Measurements from ENCODE around the gene BANP.
"Not testable (repeated sequence)": the region's sequence is repeated elsewhere in the genome, so short reads cannot be mapped to it uniquely, and the experiment has no call there.

The BANP gene

DNA sequence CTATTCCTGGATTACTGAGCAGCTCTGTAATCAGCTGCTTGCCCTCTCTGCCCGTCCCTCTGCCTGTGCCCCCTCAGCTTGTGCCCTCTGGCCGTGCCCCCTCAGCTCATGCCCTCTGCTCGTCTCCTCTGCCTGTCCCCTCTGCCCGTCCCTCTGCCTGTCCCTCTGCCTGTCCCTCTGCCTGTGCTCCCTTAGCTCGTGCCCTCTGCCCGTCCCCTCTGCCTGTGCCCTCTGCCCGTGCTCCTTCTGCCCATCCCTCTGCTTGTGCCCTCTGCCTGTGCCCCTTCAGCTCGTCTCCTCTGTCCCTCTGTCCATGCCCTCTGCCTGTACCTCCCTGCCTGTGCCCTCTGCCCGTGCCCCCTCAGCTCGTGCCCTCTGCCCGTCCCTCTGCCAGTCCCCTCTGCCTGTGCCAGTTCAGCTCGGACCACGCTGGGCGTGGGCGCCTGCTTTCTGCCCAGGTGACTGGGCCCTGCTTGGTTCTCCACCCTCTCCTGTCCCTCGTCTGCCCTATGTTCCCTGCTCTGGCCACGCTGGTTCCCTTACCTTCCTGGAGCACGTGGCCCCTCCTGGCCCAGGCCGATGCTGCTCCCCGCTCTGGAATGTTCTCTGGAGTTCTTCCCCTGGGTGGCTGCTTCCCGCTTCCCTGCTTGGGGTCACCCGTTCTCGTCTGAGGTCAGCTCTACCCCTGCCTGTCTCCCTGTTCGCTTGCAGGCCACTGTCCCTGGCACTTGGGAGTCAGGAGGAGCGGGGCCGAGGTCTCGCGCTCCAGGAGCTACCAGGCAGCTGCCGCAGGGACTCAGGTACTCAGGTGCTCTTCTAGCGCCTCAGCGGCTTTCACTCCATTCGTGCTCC is 63.9 kb downstream of the BANP start:
- DNase-seq (ENCODE audit: low read depth, low spot score), result no peak

DNA sequence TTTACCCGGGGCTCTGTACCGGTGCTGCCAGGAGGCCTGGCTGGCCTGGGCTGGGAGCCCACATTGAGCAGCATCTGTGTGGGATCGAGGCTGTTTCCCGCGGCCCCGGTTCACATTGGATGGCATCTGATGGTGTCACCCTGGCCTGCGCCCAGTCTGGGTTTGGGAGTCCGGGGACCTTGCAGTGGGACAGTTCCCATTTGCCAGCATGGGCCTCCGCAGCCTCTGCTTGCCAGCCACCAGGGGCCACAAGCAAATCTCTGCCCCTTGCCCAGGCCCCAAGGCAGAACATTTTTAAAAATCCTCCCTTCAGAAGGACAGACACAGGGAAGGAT is 64.5 kb downstream of the BANP start:
- DNase-seq (ENCODE audit: low read depth, low spot score), result no peak

DNA sequence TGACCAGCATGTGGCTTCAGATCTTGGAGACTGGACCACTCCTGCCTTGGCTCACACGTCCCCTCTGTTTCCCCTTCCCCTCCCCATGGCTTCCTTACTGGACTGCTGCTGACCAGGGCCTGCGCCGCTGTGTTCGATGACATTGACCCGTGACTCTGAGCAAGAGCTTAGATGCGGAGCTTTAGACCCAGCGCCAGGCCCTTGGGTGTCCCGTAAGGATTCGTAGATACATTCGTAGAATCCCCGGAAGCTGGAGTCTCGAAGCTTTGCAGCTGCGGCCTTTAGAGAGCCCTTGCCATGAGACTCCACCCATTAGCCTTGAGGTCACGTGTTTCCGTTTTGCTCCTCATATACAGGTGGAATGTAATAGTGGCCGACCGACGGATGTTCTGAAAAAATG is 65.2 kb downstream of the BANP start:
- not testable (repeated sequence) for DNase-seq (ENCODE audit: low read depth, low spot score)

DNA sequence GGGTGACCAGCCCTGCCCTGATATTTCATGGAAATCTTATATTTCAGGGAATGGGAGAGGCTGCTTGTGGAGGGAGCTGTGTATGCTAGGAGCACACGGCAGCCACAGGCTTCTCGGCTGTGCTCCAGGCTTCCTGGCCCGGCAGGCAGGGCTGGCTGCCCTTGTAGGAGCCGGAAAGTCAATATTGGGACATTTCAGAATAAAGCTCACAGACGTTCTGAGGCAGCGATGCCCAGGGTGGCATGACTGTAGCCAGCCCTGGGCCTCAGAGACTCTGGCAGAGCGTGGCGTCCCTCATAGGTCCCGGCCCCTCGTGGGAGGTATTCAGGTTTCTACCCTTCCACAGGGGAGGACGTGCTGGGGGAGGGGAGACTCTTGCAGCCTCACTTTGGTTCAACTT is 65.7 kb downstream of the BANP start:
- no peak for DNase-seq (ENCODE audit: low read depth, low spot score)

DNA sequence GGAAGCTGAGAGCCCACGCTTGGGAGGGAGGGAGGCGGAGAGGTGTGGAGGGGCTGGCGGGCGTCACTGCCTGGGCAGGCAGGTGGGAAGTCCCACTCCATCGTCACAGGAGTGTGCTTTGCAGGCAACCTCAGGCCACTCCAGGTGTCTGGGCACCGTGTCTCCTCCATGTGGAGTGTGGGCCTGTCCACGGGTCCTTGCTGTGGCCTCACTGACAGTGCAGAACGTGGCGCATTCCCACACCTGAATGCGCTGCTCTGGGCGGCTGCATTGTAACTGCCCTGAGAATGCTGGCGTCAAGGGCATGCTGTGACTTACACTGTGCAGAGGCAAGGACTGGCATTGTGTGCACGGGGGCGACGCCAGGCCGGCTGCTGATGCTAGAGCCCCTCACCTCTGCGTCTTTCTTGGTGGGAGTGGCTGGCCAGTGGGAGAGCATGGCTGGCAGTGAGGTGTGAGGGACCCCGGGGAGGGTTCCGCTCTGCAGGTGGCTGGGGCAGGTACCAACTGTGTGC is 66.4 kb downstream of the BANP start:
- DNase-seq (ENCODE audit: low read depth, low spot score), result no peak

DNA sequence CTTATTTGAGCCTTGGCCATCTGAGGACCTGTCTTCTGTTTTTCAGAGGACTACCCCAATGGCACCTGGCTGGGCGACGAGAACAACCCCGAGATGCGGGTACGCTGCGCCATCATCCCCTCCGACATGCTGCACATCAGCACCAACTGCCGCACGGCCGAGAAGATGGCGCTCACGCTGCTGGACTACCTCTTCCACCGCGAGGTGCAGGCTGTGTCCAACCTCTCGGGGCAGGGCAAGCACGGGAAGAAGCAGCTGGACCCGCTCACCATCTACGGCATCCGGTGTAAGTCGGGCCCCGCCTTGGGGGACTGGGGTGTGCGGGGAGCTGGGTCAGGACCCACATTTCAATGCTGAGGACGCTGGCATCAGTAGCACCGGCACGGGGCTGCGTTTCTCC is 67.1 kb downstream of the BANP start:
- DNase-seq (ENCODE audit: low read depth, low spot score), result not testable (repeated sequence)

DNA sequence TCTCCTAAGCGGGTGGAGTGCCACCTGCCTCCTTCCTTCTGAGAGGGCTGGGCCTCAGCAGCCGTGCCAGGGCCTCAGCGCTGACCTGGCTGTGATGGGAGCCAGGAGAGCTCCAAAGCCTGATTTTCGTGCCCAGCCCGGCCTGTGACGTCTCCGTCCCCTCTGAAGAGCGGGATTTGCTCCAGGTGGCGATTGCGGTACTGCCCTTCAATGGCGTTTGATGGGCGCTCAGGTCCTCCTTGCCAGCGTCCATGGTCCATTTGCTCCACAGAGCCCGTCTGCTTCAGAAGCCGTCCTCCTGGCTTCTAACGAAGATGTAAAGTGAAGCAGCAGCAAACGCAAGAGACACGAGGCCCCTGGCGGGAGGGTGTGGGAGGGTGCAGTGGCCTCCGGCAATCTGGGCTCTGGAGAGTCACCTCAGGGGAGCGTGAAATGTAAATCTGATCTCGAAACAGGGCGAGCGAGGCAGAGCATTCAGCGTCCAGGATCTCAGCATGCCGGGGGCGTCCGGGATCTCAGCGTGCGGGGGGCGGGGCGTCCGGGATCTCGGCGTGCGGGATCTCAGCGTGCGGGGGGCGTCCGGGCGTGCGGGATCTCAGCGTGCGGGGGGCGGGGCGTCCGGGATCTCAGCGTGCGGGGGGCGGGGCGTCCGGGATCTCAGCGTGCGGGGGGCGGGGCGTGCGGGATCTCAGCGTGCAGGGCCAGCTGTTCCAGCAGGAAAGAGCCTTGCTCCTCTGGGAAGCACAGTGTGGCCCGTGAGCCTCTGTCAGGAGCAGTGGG is 68.0 kb downstream of the BANP start:
- not testable (repeated sequence) for DNase-seq (ENCODE audit: low read depth, low spot score)

DNA sequence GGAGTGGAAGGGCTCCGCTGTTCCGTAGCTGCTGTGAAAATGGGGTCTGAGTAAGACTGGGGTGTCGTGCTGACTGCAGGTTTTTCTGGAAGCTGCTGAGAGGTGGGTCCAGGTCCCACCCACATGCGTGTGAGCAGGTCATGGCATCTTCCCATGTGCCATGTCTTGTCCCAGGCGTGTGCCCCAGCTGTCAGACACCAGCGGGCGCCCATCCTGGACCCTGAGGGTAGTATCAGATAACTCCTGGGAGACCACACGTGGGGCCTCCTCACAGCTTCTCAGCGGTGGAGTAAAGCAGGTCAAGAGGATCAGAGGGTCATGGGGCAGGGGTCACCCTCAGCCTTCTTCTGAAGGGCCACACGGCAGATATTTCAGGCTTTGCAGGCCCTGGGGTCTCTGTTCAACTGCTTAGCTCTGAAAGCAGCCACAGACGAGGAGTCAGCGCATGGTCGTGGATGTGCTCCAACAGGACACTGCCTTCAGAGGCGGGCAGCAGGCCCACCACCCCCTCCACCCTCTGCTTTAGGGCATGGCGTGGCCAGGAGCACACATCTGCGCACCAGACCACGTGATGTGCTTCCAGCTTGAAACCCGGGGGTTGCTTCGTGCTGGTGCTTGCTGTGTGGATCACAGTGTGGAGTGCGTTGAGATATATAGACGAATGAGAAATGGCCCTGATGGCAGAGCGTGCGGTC is 68.7 kb downstream of the BANP start:
- no peak for DNase-seq (ENCODE audit: low read depth, low spot score)

DNA sequence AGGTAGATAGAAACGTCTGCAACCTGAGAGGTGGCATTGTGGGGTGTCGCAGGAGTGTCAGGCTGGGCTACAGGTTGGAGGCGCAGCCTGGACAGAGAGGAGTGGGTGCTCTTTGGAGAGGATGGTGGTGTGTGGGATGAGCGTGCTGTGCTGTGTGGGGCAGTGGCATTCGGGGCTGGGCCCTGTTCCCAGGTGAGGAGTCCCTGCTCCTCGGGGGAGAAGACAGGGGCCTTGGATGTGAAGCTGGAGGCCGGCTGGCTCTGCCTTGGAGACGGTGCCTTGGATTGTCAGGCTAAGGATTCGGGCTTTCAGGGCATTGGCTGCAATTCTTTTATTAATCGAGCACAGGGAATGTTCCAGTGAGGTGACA is 69.3 kb downstream of the BANP start:
- DNase-seq (ENCODE audit: low read depth, low spot score), result no peak

DNA sequence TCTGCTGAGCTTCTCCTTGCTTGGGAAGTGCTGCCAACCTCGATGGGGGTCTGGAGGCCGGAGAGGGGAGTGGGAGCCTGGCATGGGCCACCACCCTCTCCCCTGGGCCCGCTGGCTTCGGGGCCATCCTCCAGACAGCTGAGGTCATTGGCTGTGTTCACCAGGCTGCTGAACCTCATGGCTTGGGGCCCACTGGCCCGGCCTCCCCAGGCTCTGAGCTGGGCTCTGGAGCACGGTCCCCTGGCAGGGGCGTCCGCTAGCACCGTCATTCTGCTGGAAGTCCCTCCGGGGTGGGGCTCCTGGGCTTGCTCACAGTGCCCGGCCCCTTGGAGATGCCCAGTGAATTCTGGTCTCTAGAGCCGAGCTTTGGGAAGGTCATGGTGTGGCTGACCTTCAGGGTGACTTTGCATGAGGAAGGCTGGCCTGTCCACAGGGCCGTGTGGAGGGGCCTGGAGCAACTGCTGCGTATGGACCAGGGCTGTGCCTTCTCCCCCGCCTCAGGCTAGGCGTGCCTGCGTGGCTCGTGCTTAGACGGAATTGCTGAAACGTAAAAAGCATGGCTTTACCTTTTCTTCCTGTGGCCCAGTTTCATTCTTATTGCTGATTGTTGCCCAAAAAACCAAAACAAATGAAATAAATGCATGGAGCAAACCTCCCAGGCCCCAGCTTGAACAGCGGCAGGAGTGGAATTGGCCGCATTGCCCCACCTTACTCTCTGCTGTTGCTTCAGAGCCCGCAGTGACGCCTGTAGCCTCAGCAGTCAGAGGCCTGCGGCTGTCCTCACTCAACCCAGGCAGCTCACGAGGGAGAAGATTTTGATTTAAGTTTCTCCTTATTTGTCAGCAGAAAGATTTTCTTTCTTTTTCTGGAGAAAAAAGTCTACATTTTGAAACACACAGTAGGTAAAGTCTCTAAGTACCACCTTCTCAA is 70.1 kb downstream of the BANP start:
- DNase-seq (ENCODE audit: low read depth, low spot score), result not testable (repeated sequence)

DNA sequence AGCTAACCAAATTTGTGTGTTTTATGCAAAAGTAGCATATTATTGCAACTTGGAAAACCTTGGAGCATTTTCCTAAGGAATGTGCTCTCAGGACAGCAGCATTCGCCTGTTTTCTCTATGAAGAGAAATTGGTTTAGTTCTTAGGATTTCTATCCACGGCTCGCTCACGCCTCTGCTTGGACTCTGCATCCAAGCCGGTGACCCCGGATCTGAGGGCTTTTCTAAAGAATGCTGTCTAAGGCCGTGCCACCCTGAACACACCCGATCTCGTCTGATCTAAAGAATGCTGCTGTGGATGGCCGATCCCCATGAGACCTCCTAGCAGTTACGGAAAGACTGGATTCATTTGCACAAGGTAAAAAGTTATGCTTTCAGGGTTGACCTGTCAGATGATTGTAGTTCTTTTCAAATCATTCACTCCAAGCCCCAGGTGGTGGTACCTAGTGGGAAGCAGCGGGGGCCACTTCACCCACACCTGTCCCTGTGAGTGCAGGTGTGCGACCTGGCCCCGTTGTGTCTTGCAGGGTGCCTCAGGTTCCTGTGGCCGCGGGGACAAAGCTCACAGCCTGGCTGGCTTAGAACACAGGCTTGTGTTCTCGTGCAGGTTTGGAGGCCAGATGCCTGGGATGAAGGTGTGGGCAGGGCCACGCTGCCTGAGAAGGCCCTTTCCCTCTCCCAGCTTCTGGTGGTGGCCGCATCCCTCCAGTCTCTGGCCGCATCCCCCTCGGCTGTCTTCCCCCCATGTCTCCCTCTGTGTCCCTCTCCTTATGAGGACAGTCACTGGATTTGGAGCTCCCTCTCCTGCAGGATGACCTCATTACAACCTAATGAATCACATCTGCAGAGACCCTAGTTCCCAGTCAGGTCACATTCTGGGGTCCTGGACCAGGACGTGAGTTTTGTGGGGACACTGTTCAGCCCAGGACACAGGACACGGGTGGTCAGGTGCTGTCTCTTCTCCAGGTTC is 71.1 kb downstream of the BANP start:
- no peak for DNase-seq (ENCODE audit: low read depth, low spot score)

DNA sequence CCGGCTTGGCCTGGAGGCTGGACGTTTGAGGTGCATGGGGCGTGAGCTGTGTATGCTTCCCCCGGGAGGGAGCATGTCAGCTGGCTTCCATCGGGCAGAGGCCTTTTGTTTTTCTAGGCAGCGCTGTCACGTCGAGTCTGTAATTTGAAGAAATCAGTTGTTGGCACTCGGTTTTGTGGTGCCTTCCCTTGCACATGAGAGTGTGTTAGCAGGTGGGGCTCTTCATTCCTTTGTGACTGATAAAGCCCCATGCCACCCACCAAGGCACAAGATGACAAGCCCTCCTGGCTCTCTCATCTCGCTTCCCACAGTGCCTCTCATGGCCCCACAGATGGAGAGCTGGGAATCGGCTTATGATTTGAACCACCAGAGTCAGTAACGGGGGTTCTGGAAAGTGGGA is 72.1 kb downstream of the BANP start:
- no peak for DNase-seq (ENCODE audit: low read depth, low spot score)

DNA sequence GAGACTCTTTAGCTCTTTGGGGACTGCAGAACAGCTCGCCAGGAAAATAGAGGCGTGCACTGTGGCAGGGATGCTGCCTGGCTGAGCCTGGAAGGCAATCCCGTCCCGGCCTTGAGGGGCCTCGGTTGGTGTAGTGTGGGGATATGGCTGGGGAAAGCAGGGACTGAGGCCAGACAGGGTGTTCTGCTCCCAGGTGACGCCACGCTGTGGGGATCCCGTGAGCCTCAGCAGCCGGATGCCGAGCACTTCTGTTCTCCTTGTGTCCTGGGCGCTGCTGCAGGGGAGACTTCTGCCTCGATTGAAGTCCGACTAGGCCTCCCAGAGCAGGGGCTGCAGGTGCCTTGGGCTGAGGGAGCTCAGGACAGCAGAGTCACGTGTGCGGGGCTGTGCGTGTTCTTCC is 72.6 kb downstream of the BANP start:
- no peak for DNase-seq (ENCODE audit: low read depth, low spot score)

DNA sequence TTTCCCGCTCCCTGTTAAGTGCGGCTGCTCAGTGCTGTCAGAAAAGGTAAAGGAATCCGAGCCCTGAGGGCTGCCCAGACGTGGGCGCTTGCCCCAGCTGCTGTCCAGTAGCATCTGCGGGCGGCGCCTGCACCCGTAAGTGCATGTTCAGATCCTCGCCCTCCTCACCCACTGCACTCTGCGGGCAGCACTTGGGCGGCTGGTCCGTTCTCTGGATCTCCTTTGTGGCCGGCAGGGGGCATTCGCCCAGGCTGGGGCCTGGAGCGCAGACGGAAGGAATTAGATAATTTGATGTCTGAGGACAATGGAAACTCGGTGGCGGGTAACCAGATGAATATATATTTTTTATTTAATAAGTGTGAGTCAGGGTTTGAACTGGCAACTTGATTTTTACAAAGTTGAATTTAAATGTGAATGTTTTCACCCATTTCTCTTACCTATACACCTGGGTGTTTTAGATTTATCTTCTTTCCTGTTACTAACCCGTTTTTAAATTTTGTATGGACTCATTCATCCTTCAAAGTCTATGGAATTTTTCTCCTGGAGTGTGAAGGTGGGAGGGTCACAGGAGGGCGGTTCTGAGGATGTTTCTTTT is 73.4 kb downstream of the BANP start:
- not testable (repeated sequence) for DNase-seq (ENCODE audit: low read depth, low spot score)

DNA sequence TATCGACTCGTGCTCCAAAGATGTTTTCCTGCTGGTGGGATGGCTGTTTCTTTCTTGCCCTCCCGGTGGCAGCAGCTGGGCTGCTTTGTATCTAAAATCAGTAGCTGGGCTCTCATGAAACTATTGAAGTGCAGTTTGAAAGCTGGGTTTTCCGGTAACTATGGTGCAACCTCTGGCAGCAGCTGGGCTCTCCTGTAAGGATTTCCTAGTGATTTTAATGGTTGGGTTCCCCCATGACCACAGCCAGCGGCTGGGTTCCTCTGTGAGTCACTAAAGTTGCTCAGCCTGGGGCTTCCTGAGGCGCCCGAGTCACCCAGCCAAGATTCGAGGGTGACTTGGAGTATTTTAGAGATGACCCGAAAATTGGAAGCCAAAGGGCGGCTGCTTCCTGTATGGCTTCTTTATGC is 73.9 kb downstream of the BANP start:
- not testable (repeated sequence) for DNase-seq (ENCODE audit: low read depth, low spot score)

DNA sequence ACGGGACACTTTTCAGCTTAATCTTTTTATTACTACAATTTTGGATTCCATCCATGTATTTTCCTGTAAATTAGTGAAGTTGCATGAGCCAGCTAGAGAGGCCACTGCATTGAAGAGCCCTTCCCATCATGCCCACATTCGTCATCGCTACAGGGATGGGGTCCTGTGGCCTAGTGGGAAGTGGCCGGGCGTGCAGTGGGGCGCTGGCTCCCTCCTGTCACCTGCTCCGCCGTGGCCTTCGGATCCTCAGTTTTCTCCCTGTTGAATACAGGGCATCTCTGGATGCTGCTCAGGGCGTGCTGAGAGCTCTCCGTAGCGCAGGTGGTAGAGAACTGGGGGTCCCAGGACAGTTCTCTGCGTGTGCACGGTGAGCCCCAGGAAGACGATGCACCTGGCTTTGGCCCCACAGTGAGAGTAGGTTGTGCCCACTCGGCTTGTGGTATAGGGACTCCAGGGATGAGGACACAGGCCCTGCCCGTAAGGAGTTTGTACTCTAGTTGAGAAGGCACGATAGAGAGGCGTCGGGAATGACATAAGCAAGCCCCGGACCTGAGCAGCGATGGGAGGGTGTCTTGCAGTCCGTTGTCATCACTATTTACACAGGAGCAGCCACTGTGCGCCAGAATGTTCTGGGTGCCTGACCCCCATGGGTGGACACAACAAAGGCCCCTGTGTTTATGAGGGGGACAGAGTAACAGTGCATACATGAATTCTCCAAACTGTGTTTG is 74.8 kb downstream of the BANP start:
- not testable (repeated sequence) for DNase-seq (ENCODE audit: low read depth, low spot score)

DNA sequence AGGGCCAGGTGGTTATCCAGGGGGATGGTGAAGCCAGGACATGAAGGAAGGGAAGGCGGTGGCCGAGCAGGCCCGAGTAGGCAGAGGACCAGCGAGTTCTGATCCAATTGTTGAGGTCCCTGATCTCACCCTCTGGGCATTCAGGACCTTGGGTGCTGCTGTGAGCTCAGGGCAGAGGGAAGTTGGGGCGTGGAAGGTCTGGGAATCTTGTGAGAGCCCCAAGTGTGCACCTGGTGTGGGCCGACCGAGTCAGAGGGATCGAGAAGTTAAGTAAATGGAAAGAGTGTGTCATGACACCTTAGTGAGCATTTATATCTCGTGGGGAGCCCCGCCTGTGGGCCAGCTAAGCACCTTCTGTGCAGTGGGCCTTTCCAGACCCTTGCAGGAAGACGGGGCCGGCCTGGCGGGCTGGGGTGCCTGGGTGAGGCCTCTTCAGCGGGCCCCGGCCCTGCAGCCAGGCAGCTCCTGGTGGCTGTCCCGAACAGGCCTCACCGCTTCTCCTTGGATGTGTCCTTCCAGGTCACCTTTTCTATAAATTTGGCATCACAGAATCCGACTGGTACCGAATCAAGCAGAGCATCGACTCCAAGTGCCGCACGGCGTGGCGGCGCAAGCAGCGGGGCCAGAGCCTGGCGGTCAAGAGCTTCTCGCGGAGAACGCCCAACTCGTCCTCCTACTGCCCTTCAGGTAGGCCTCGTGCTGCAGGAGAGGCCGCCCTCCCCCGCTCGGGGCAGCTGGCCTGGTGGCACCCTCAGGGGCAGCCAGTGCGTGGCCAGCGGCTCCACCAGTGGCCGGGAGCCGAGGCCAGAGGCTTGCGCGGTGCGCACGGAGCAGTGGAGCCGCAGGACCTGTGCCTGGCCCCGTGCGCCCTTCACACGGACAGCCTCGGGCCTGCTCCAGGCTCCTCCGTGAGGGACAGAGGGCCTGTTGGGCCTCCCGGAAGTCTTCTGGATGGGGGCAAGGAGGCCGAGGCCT is 76.0 kb downstream of the BANP start:
- no peak for DNase-seq (ENCODE audit: low read depth, low spot score)

Data from activated CD4-positive, CD25-positive, alpha-beta regulatory T cell treated with anti-CD3 and anti-CD28 coated beads, Interleukin-2, amount 50 U/mL, for 16 hours (primary cell).